Measurements from ENCODE around the gene NCK2.

The NCK2 gene

DNA sequence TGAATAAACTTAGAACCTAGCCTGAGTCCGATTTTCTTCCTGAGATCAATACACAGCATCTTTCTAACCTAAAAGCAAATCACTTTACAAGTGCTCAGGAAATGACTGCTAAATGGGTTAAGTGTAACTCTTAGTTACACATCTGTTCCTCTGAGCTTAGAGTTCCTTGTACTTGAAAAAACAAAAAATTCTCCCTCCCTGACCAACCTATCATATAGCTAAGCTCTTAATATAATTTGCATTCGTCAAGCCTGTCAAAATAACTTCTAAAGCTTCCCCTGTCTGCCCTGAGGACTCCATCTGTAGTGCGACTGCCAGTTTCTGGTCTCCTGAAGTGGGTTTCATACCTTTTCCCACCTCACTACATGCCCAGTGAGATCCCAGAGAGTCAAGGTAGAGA, 190.4 kb downstream of the NCK2 start:
- DNase-seq: no peak

DNA sequence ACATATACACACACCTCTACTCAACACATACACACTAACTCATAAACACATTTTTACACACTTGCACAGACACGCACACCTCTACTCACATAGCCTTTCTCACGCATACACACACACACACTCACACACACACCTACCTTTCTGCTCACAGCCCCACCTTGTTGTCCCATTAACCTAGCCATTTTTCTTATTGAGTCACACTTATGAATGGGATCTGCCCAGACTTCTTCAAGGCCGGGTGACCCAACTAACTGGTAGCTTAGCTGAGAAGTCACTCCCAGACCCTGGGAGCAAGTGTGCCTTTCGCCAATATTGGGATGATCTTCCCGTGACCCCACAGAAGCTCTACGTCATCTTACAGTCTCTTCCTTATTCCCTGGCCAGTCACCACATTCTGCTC, 192.2 kb downstream of the NCK2 start:
- no peak for DNase-seq

DNA sequence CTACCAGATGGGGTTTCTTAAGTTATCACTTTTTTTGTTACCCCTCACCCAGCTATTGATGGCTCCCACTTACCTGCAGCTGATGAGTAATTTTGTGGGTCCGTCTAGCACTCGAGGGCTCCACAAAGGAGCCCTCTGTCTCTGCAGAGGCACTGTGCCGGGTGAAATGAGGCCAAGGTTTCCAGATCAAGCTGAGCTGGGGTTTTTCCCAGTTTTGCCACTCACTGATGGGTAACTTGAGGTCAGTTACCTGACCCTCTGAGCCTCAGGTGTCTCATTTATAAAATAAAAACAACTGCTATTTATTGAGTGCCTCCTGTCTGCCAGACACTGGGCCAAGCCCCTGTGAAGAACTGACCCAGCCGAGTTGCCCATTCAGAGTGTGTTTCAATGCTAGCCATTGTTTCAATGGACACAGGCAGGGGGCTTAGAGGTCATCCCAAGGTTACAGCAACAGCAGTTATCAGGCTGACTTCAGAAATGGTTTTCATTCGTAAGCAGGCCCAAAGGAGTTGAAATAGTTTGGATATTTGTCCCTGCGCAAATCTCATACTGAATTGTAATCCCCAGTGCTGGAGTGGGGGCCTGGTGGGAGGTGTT, 192.9 kb downstream of the NCK2 start:
- no peak for DNase-seq

Measured in NCI-H1092 (cell line).